Stimulated activated CD8-positive, alpha-beta memory T cell treated with anti-CD3 and anti-CD28 coated beads, Interleukin-15, amount 100 ng/mL, for 1 hour (primary cell): ENCODE measurements around the gene ASB14.
"Not testable (repeated sequence)": the region's sequence is repeated elsewhere in the genome, so short reads cannot be mapped to it uniquely, and the experiment has no call there.

Source experiments
- DNase-seq: peaks from one replicate; pipeline ENCODE4 v3.0.0-alpha.2; 2020; ENCODE audit warnings: low read depth

ASB14 gene

GRCh38 chr3:57292159-57292896 lies at the start of gene ASB14:
Gene ASB14, minus strand, starts transcription at chr3:57292685. Its CDS starts 652 bp downstream, at chr3:57292033.
- no peak for DNase-seq

- not testable (repeated sequence) for DNase-seq
Observed at GRCh38 chr3:57339071-57339642, 46.7 kb upstream of the ASB14 start.

DNA sequence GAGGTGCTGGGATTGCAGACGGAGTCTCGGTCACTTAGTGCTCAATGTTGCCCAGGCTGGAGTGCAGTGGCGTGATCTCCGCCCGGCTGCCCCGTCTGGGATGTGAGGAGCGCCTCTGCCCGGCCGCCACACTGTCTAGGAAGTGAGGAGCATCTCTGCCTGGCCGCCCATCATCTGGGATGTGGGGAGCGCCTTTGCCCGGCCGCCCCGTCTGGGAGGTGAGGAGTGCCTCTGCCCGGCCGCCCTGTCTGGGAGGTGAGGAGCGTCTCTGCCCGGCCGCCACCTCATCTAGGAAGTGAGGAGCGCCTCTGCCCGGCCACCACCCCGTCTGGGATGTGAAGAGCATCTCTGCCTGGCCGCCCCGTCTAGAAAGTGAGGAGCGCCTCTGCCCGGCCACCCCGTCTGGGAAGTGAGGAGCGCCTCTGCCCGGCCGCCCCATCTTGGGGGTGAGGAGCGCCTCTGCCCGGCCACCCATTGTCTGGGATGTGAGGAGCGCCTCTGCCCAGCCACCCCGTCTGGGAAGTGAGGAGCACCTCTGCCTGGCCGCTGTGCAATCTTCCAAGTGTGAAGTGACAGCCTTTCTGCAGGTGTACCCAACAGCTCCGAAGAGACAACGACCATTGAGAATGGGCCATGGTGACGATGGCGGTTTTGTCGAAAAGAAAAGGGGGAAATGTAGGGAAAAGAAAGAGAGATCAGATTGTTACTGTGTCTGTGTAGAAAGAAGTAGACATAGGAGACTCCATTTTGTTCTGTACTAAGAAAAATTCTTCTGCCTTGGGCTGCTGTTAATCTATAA lies 46.0 kb upstream of the ASB14 start:
- not testable (repeated sequence) for DNase-seq

GRCh38 chr3:57335283-57335938 lies 42.9 kb upstream of the ASB14 start:
- DNase-seq: no peak

DNA sequence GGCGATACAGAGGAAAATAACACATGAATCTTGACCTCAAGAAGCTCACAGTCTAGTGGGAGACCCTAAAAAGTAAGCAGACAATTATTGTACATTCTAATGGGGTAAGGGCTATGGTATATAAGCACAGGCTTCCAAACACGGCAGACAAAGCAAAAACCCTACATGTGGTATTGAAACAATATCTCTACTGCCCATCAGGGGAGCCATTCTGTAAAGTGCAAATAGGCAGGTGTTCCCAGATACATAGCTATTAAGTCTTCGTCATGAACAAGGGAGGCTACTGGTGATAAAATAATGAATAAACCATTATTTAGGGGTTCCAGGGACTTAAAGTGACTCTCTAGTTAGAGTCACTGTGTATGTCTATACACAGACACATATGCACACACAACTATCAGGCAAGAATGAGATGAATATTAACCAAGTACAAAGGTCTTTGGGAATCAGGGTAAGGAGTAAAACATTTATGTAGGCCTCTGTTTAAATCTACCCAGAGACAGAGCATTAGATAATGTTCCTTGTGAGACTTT lies 38.7 kb upstream of the ASB14 start:
- no peak for DNase-seq

DNA sequence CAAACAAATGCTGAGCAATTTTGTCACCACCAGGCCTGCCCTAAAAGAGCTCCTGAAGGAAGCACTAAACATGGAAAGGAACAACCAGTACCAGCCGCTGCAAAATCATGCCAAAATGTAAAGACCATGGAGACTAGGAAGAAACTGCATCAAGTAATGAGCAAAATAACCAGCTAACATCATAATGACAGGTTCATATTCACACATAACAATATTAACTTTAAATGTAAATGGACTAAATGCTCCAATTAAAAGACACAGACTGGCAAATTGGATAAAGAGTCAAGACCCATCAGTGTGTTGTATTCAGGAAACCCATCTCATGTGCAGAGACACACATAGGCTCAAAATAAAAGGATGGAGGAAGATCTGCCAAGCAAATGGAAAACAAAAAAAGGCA lies 34.0 kb upstream of the ASB14 start:
- DNase-seq: not testable (repeated sequence)

DNA sequence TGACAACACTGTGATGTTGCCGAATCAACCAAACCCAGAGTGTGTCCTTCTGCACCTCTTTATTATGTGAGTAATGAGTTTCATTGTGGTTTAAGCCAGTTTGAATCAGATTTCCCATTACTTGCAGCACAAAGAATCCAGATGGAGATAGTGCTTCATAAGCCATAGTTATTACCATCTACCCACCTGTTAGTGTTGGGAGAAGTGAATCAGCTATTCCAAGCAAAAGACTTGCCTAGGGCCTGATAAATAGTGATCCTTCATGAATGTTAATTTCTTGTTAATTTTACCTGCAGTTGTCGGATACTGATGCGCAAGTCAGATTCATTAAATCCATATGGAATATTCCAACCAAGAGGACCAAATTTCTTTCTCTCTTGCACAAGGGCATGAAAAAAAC lies 21.7 kb upstream of the ASB14 start:
- no peak for DNase-seq

- DNase-seq: no peak
Observed at GRCh38 chr3:57309769-57310360, 17.4 kb upstream of the ASB14 start.

DNA sequence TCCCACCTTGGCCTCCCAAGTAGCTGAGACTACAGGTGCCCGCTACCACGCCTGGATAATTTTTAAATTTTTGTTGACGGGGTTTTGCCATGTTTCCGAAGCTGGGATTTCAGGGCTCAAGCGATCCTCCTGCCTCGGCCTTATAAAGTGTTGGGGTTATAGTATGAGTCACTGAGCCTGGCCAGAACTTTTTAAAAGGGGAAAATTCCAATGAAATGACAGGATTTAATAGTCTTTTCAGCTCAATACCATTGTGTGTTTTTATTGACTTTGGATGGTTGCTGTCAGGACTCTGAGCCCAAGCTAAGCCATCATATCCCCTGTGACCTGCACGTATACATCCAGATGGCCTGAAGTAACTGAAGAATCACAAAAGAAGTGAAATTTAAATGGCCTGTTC lies 11.0 kb upstream of the ASB14 start:
- DNase-seq: not testable (repeated sequence)

DNA sequence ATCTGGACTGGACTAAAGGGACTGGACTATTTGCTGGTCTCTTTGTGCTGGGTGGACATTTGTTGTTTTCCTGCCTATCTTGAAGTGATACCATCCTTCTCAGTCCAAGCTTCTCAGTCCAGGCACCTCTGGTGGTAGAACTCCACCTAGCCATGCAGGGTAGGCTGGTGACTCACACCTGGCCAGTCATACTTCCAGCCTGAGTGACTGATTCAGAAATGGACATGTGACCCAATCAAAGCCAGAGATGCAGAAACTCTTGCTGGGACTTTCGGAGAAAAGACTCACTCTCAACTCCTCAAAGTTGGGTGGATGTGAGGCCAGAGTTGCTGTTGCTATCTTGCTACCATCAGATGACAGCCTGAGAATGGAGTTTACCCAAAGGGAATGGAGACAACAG lies 5.6 kb upstream of the ASB14 start:
- DNase-seq: no peak

GRCh38 chr3:57292897-57293526 lies 527 bp upstream of the ASB14 start:
- DNase-seq: no peak

GRCh38 chr3:57288403-57288802 lies 4.1 kb downstream of the ASB14 start:
- no peak for DNase-seq

GRCh38 chr3:57287205-57287604 lies 5.3 kb downstream of the ASB14 start:
- DNase-seq: no peak

- DNase-seq: no peak
Observed at GRCh38 chr3:57283334-57283733, 9.2 kb downstream of the ASB14 start.

DNA sequence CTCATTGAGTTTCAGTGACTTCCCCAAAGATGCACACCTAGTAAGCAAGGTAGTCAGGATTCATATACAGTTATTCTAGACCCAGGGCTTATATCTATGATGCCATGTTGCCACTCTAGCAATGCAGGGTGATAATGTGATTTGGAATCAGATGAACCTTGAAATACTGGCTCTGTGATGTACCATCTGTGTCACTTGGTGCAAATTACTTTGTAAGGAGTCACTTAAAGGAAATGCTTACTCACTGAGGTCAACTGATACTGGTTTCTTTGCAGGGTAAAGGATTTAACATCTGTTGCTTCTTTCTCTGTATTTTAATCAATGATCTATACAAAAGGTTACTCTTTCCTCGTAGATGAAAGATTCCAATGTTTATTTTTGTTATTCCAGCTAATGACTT lies 10.8 kb downstream of the ASB14 start:
- no peak for DNase-seq

DNA sequence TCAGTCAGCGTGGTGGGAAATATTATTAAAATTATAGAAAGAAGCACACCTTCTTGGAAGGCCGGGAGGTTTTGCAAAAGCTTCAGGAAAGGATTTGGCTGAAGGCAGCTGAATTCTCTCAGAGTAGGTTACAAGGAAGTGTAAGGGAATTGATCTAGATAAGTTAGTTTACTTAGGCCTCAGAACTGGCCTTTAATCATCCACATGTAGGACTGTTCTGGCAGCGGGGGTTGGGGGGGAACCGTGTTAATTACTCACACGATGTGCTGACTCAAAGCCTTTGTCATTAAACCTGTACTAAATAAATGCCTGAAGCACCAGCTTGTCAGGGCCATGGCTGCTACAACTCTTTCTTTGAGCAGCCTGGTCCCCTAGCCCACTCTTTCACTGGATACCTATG lies 12.8 kb downstream of the ASB14 start:
- DNase-seq: no peak

- no peak for DNase-seq
Observed at GRCh38 chr3:57278237-57278636, 14.2 kb downstream of the ASB14 start.

DNA sequence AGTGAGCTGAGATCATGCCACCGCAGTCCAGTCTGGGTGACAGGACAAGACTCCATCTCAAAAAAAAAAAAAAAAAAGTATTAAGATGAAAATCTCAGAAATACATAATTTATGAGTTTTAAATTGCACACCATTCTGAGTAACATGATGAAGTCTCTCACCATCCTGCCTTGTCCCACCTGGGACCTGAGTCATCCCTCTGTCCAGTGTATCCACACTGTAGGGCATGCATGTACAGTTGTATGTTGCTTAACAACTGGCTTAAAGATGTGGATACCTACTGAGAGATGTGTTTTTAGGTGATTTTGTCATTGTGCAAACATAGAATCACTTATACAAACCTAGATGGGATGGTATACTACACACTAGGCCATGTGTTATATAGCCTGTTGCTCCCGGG lies 17.1 kb downstream of the ASB14 start:
- no peak for DNase-seq

GRCh38 chr3:57274845-57275244 lies 17.6 kb downstream of the ASB14 start:
- DNase-seq: no peak

- DNase-seq: no peak
Observed at GRCh38 chr3:57268416-57268815, 24.1 kb downstream of the ASB14 start.

GRCh38 chr3:57261929-57262328 lies 30.6 kb downstream of the ASB14 start:
- DNase-seq: no peak
